GM13977 (cell line): ENCODE measurements around the gene DAPK1.

Experiments used
- DNase-seq: peaks from one replicate; pipeline ENCODE4 v3.0.0; 2012; ENCODE audit warnings: low spot score
- in situ Hi-C: fragments of 300-500 bp; cut with MboI; formaldehyde crosslinking; loops from one replicate; pipeline ENCODE4 v1.12.0; 2022; ENCODE audit warnings: low sequenced_read_pairs, low pct_unique_long_range_greater_than_20kb, mixed read lengths, inconsistent platforms; ENCODE audit not compliant: unreplicated experiment
- TF ChIP-seq, protein P1 (sequence below): IDR thresholded peaks from 2 replicates; pipeline ENCODE4 v1.5.1; 2012; ENCODE audit warnings: mild to moderate bottlenecking, control low read depth; ENCODE audit not compliant: insufficient read depth; ENCODE audit errors: extremely low read depth, missing control alignments

The DAPK1 gene

DNA sequence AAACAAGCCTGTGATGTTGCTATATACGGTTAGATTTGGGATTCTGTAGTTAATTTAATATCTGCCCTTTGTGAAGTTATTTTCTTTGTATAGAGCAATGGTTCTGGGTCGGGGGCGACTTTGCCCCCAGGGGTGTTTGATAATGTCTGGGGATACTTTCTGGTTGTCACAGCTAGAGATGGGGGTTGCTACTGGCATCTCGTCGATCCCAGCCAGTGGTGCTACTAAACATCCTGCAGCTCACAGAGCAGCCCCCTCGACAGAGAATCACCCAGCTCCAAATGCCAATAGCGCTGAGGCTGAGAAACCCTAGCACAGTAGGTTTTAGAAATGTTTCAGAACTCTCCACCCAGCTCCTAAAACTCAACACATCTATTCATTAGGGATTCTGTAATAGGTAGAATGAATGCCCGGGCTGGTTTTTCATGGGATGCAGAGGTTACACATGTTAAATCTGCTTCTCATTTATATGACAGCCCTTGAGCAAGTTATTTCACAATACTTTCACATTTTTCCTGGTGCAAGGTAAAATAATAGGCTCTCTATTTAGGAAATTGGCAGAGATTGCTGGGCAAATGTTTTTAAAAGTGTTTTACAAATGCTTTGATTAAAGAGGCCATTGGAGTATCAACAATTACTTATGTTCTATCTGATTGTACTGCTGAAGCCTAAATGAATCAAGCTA, 153.1 kb downstream of the DAPK1 start:
- in situ Hi-C loops = no loop called here
- DNase-seq = no peak
- TF ChIP-seq, protein P1, sequence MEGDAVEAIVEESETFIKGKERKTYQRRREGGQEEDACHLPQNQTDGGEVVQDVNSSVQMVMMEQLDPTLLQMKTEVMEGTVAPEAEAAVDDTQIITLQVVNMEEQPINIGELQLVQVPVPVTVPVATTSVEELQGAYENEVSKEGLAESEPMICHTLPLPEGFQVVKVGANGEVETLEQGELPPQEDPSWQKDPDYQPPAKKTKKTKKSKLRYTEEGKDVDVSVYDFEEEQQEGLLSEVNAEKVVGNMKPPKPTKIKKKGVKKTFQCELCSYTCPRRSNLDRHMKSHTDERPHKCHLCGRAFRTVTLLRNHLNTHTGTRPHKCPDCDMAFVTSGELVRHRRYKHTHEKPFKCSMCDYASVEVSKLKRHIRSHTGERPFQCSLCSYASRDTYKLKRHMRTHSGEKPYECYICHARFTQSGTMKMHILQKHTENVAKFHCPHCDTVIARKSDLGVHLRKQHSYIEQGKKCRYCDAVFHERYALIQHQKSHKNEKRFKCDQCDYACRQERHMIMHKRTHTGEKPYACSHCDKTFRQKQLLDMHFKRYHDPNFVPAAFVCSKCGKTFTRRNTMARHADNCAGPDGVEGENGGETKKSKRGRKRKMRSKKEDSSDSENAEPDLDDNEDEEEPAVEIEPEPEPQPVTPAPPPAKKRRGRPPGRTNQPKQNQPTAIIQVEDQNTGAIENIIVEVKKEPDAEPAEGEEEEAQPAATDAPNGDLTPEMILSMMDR = no peak

DNA sequence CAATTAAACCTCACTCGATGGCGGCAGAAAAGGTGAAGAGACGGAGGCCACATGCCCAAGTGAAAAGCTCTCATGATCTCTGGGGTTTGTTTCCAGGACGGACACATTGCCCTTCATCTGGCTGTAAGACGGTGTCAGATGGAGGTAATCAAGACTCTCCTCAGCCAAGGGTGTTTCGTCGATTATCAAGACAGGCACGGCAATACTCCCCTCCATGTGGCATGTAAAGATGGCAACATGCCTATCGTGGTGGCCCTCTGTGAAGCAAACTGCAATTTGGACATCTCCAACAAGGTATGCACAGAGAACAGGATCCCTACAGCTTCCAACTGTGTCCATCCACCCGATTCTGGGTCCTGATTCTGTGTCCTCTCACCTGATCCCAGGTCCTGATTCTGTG, 153.8 kb downstream of the DAPK1 start:
- no peak for DNase-seq
- TF ChIP-seq, protein P1 = no peak
- in situ Hi-C loops = no loop called here

DNA sequence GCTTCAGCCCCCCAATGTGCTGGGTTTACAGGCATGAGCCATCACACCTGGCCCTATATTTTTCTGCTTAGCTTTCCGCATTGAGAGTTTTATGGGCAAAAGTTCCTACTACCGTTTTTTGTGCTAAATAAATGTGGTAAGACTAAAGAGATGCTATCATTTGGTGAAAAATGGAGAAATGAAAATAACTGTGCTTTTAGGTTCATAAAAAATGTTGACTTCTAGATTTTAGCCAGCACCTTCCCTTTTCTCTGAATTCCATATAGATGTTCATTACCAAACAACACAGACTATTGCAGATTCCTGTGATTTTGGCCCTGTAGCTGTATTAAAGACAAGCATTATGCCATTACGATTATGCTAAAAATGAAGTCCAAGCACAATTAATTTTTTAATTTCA, 156.3 kb downstream of the DAPK1 start:
- no peak for DNase-seq
- TF ChIP-seq, protein P1 = no peak
- in situ Hi-C loops = no loop called here

DNA sequence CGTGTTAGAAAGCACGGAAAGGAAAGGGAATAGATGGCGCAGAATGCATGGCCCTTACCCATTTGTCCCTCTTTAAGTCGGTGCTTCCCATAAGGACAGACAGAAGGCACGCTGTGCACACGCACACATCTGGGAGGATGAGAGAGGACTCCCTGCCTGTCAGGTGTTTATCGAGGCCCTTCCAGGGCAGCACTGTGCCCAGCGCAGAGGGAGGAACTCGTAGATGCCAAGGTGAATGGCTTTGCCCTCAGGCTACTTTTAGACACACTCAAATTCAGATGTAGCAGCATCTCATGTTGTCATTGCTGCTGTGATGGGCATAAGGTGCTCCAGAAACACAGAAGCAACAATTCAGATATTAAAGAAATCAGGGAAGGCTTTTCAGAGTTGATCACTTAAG, 158.1 kb downstream of the DAPK1 start:
- TF ChIP-seq, protein P1 = no peak
- in situ Hi-C loops = no loop called here

DNA sequence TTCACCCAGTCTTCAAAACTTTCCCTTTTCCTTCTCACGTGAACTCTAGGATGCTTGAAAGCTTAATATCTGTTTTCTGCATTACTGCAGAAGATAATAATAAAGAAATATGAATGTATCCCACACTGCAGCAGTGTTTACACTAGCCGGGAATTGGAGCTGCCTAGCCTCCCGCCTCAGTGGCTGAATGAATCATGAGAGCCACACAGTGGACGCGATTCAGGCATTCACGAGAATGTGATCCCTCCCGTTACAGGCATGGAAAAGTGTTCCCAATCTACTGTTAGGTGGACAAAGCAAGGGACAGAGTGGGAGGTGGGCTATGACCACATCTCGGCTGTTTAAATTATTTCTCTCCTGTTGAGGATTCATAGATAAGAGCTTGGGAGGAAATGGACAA, 158.8 kb downstream of the DAPK1 start:
- in situ Hi-C loops = no loop called here
- no peak for DNase-seq
- TF ChIP-seq, protein P1 = no peak

More for the DNA sequence above, 158.1 kb downstream of the DAPK1 start:
- DNase-seq = no peak

DNA sequence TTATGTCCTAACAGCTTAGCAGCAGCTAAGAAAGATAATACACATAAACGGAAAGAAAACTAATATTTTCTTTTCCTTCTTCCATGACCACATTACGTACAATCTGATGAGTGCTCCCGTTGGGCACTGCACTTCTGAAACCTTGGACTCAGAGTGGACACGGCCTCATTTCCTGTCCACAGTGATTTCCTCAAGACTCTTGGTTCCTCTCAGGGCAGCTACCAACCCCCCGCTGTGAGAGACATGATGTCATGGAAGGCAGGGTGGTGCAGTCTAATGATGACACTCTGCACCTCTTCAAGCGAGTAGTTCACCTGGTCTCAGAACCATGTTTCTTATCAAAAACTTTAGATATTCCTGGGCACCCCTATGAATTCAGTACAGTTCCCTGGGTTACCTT, 159.5 kb downstream of the DAPK1 start:
- DNase-seq = no peak
- TF ChIP-seq, protein P1 = no peak
- in situ Hi-C loops = no loop called here
